ENCODE results near the gene SNCG. TPM values are rescaled to one million over a fixed set of nuclear protein-coding genes. Genes with fewer than 3 reads are reported as not detected.

SNCG gene
- total RNA-seq, 1 donor from 2014 or later: 25.0 TPM

- Histone ChIP-seq H3K4me3 (peak overlapping the region; percentile 54), H3K9me3 (no peaks in the 10 kb centered on the region), H3K27me3 (ENCODE audit: low read depth) (no peaks in the 10 kb centered on the region), H3K36me3 (no peaks in the 10 kb centered on the region), H3K27ac (peak overlapping the region; percentile 81), H3K4me1 (peaks cover 50% of the 10 kb centered on the region)
- intact Hi-C loops (cut with DNase I): no loop called here
- no peak for TF ChIP-seq CTCF (IDR thresholded peaks at IDR 0.05)
- DNase-seq (peak; percentile 28), ATAC-seq (no peak)
These were observed 3.5 kb upstream of the SNCG start for GRCh38 chr10:86954681-86955500.

- no peak for ATAC-seq
- intact Hi-C loops (cut with DNase I): no loop called here
- Histone ChIP-seq H3K27ac (peak overlapping the region; percentile 81), H3K4me3 (peak overlapping the region; percentile 54), H3K4me1 (peaks cover 57% of the 10 kb centered on the region), H3K9me3 (no peaks in the 10 kb centered on the region), H3K27me3 (ENCODE audit: low read depth) (no peaks in the 10 kb centered on the region), H3K36me3 (no peaks in the 10 kb centered on the region)
- DNase-seq: peak; percentile 52
- TF ChIP-seq CTCF (IDR thresholded peaks at IDR 0.05): no peak
These were observed 2.8 kb upstream of the SNCG start for GRCh38 chr10:86955501-86956194.

GRCh38 chr10:86956195-86956847 is 2.1 kb upstream of the SNCG start:
- H3K4me1 ChIP-seq: peaks cover 59% of the 10 kb centered on the region
- no peak for ATAC-seq
- H3K4me3 ChIP-seq: peak overlapping the region; percentile 54

GRCh38 chr10:86956848-86957448 is 1.5 kb upstream of the SNCG start:
- intact Hi-C loops (cut with DNase I): no loop called here
- Histone ChIP-seq H3K36me3 (no peaks in the 10 kb centered on the region), H3K4me3 (peak overlapping the region; percentile 54), H3K9me3 (no peaks in the 10 kb centered on the region), H3K27ac (peak overlapping the region; percentile 81), H3K27me3 (ENCODE audit: low read depth) (no peaks in the 10 kb centered on the region), H3K4me1 (peaks cover 59% of the 10 kb centered on the region)
- no peak for ATAC-seq
- peak; percentile 16 for DNase-seq
- TF ChIP-seq CTCF (IDR thresholded peaks at IDR 0.05): no peak

More at GRCh38 chr10:86956195-86956847, 2.1 kb upstream of the SNCG start:
- no peak for TF ChIP-seq CTCF (IDR thresholded peaks at IDR 0.05)
- peak overlapping the region; percentile 81 for H3K27ac ChIP-seq
- peak; percentile 35 for DNase-seq
- H3K9me3 ChIP-seq: no peaks in the 10 kb centered on the region
- H3K36me3 ChIP-seq: no peaks in the 10 kb centered on the region
- H3K27me3 ChIP-seq (ENCODE audit: low read depth): no peaks in the 10 kb centered on the region
- intact Hi-C loops (cut with DNase I): no loop called here

- Histone ChIP-seq H3K4me1 (peaks cover 59% of the 10 kb centered on the region), H3K4me3 (peak within 1 kb of the TSS; percentile 54), H3K36me3 (no peaks in the 10 kb centered on the region), H3K27ac (peak within 1 kb of the TSS; percentile 81), H3K9me3 (no peaks in the 10 kb centered on the region), H3K27me3 (ENCODE audit: low read depth) (no peaks in the 10 kb centered on the region)
- ATAC-seq (no peak), DNase-seq (no peak)
- no peak for TF ChIP-seq CTCF (IDR thresholded peaks at IDR 0.05)
- intact Hi-C loops (cut with DNase I): no loop called here
These were observed 806 bp upstream of the SNCG start, which contains the start of gene MMRN2 for GRCh38 chr10:86957471-86958115. Gene MMRN2, minus strand, starts transcription at chr10:86957615. Its CDS starts 74 bp downstream, at chr10:86957541.
